ENCODE measurements around the gene WWOX.

WWOX gene

GRCh38 chr16:78830599-78830998 is 731.1 kb downstream of the WWOX start:
- DNase-seq, result no peak

GRCh38 chr16:78832100-78832499 is 732.6 kb downstream of the WWOX start:
- DNase-seq, result no peak

- DNase-seq, result no peak
Measured at GRCh38 chr16:78836802-78837491, 737.5 kb downstream of the WWOX start.

- DNase-seq, result no peak
Measured at GRCh38 chr16:78837706-78838105, 738.3 kb downstream of the WWOX start.

GRCh38 chr16:78838276-78838675 is 738.8 kb downstream of the WWOX start:
- DNase-seq, result no peak

- DNase-seq, result no peak
Measured at GRCh38 chr16:78842950-78843349, 743.5 kb downstream of the WWOX start.

GRCh38 chr16:78843978-78844377 is 744.5 kb downstream of the WWOX start:
- no peak for DNase-seq

- no peak for DNase-seq
Measured at GRCh38 chr16:78844682-78845081, 745.2 kb downstream of the WWOX start.

GRCh38 chr16:78851266-78851665 is 751.8 kb downstream of the WWOX start:
- DNase-seq, result no peak

GRCh38 chr16:78852081-78852635 is 752.7 kb downstream of the WWOX start:
- no peak for DNase-seq

- DNase-seq, result no peak
Measured at GRCh38 chr16:78862022-78862421, 762.6 kb downstream of the WWOX start.

GRCh38 chr16:78866521-78866920 is 767.1 kb downstream of the WWOX start:
- no peak for DNase-seq

- DNase-seq, result no peak
Measured at GRCh38 chr16:78869492-78869891, 770.0 kb downstream of the WWOX start.

- no peak for DNase-seq
Measured at GRCh38 chr16:78871241-78871640, 771.8 kb downstream of the WWOX start.

- no peak for DNase-seq
Measured at GRCh38 chr16:78876671-78877070, 777.2 kb downstream of the WWOX start.

GRCh38 chr16:78877114-78877655 is 777.7 kb downstream of the WWOX start:
- DNase-seq, result no peak

- DNase-seq, result no peak
Measured at GRCh38 chr16:78878570-78878969, 779.1 kb downstream of the WWOX start.

GRCh38 chr16:78879011-78879410 is 779.6 kb downstream of the WWOX start:
- DNase-seq, result no peak

- DNase-seq, result no peak
Measured at GRCh38 chr16:78882150-78882549, 782.7 kb downstream of the WWOX start.

GRCh38 chr16:78882751-78883150 is 783.3 kb downstream of the WWOX start:
- no peak for DNase-seq

GRCh38 chr16:78884204-78884603 is 784.8 kb downstream of the WWOX start:
- no peak for DNase-seq

GRCh38 chr16:78889346-78889745 is 789.9 kb downstream of the WWOX start:
- DNase-seq, result no peak

- DNase-seq, result no peak
Measured at GRCh38 chr16:78890373-78890895, 791.0 kb downstream of the WWOX start.

GRCh38 chr16:78892951-78893733 is 793.7 kb downstream of the WWOX start:
- DNase-seq, result no peak

Data from NCI-H524 (cell line).